ENCODE results near the gene RGS1. TPM values are rescaled to one million over a fixed set of nuclear protein-coding genes. Genes with fewer than 3 reads are reported as not detected.

RGS1 gene
- polyA plus RNA-seq, 3 donors, result 2.4 to 17.7 (median 15.7) TPM

DNA sequence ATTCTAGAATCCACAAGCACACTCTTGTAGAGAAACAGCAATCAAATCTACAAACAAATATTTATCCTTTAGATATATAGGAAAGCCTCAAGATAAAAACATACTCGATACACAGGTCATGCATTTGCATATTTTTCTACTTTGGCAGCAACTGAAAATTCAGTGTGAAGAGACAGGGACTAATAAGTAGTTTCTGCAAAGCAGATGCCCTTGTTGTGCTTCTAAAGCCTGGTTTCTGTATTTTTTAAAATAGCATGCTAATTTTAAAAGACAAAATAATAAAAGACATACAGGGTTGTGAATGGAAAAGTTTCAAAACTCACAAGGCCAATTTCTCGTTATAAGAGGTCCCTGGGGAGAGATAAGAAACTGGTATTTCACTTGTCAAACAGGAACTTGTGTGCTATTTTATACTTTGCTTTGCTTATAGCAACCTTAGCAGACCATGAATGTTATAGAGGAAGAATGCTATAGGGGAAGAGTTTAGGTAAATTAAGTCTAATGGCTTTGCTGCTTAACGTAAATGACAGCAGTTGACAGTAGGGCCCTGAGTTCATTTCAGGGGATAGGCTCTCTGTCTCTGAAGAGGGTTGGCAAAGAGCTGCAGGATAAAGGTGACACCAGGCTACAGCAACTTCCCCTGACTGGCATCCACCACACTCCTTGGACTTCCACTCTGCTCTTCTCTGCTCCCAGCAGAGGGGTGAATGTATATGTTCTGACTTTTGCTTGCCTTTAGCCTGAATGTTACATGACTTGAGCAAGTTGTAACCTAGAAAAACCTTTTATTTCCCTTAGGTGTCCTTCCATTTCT, 51.0 kb downstream of the RGS1 start:
- Mint-ChIP-seq H3K27ac (no peak overlapping the region), H3K27me3 (ENCODE audit: low read depth in 3 of 3) (no peaks in the 10 kb centered on the region), H3K4me3 (no peak overlapping the region), H3K9me3 (peaks cover 0 to 11% (median under 1%) of the 10 kb centered on the region in 7 donors), H3K4me1 (no peaks in the 10 kb centered on the region), H3K36me3 (no peaks in the 10 kb centered on the region)
- no peak overlapping the region for H3K9ac ChIP-seq (ENCODE audit: insufficient read depth, low read length, poor library complexity, severe bottlenecking)
- WGBS (ENCODE audit: insufficient coverage), result no CpG with 5 or more reads among the region's 3 CpGs
- no peak for DNase-seq
- TF ChIP-seq, protein P1, sequence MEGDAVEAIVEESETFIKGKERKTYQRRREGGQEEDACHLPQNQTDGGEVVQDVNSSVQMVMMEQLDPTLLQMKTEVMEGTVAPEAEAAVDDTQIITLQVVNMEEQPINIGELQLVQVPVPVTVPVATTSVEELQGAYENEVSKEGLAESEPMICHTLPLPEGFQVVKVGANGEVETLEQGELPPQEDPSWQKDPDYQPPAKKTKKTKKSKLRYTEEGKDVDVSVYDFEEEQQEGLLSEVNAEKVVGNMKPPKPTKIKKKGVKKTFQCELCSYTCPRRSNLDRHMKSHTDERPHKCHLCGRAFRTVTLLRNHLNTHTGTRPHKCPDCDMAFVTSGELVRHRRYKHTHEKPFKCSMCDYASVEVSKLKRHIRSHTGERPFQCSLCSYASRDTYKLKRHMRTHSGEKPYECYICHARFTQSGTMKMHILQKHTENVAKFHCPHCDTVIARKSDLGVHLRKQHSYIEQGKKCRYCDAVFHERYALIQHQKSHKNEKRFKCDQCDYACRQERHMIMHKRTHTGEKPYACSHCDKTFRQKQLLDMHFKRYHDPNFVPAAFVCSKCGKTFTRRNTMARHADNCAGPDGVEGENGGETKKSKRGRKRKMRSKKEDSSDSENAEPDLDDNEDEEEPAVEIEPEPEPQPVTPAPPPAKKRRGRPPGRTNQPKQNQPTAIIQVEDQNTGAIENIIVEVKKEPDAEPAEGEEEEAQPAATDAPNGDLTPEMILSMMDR (IDR thresholded peaks at IDR 0.05), result no peak
- H2AFZ ChIP-seq (ENCODE audit: insufficient read depth, low read depth, low read length, poor library complexity, severe bottlenecking), result no peak overlapping the region
- no peaks in the 10 kb centered on the region for H3K27me3 ChIP-seq (ENCODE audit: control insufficient read depth in 2 of 2, insufficient read depth in 2 of 2, low read length in 2 of 2)
- no peak overlapping the region for H3K4me3 ChIP-seq (replicated peaks in 1 of 3; ENCODE audit: low read depth in 2 of 3, low read length in 3 of 3)
- no peaks in the 10 kb centered on the region for H3K4me1 ChIP-seq (ENCODE audit: control insufficient read depth in 1 of 2, insufficient read depth in 2 of 2, low read length in 2 of 2)
- no peaks in the 10 kb centered on the region for H3K9me3 ChIP-seq (replicated peaks in 1 of 2; ENCODE audit: control insufficient read depth in 1 of 2, insufficient read depth in 1 of 2, low read length in 2 of 2)
- no peaks in the 10 kb centered on the region for H4K20me1 ChIP-seq (ENCODE audit: insufficient read depth, low read length)
- no peaks in the 10 kb centered on the region for H3K79me2 ChIP-seq (ENCODE audit: insufficient read depth, low read length)
- H3K27ac ChIP-seq (ENCODE audit: low read depth in 1 of 2, low read length in 2 of 2), result no peak overlapping the region
- no peak overlapping the region for H3K4me2 ChIP-seq (replicated peaks; ENCODE audit: extremely low read depth, low read length, poor library complexity, severe bottlenecking)
- intact Hi-C loops (cut with micrococcal nuclease), result no loop called here
- no peaks in the 10 kb centered on the region for H3K36me3 ChIP-seq (replicated peaks in 1 of 2; ENCODE audit: control insufficient read depth in 1 of 2, insufficient read depth in 2 of 2, low read length in 2 of 2)

DNA sequence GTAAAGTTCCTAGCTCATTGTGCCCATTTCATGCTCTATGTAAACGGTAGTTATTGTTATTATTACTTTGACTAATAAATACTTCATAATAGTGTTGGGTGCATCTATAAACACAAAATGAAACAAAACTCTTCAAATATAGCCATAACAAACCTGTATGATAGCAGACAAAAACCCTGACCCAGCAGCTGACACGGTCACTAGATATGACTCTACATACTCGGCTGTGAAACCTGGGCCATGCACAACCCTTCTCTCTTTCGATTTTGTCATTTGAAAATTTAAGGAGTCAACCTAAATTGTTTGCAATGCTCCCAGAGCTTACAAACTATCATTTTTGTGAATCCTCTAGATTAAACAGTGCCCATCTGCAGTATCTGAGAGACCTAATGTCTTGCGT, 52.3 kb downstream of the RGS1 start:
- no peak overlapping the region for H3K27ac ChIP-seq (ENCODE audit: low read depth in 1 of 2, low read length in 2 of 2)
- no peaks in the 10 kb centered on the region for H3K79me2 ChIP-seq (ENCODE audit: insufficient read depth, low read length)
- H2AFZ ChIP-seq (ENCODE audit: insufficient read depth, low read depth, low read length, poor library complexity, severe bottlenecking), result no peak overlapping the region
- intact Hi-C loops (cut with micrococcal nuclease), result no loop called here
- no peaks in the 10 kb centered on the region for H3K27me3 Mint-ChIP-seq (ENCODE audit: low read depth in 3 of 3)
- H3K27me3 ChIP-seq (ENCODE audit: control insufficient read depth in 2 of 2, insufficient read depth in 2 of 2, low read length in 2 of 2), result no peaks in the 10 kb centered on the region
- H3K9me3 ChIP-seq (replicated peaks in 1 of 2; ENCODE audit: control insufficient read depth in 1 of 2, insufficient read depth in 1 of 2, low read length in 2 of 2), result no peaks in the 10 kb centered on the region
- DNase-seq, result no peak
- 100% methylated on average over 2 of the region's 5 CpGs for WGBS (ENCODE audit: insufficient coverage)
- H3K4me2 ChIP-seq (replicated peaks; ENCODE audit: extremely low read depth, low read length, poor library complexity, severe bottlenecking), result no peak overlapping the region
- TF ChIP-seq, protein P1 (IDR thresholded peaks at IDR 0.05), result no peak
- H3K27ac Mint-ChIP-seq, result no peak overlapping the region
- H3K4me3 ChIP-seq (replicated peaks in 1 of 3; ENCODE audit: low read depth in 2 of 3, low read length in 3 of 3), result no peak overlapping the region
- H3K4me1 Mint-ChIP-seq, result no peaks in the 10 kb centered on the region
- H3K36me3 ChIP-seq (replicated peaks in 1 of 2; ENCODE audit: control insufficient read depth in 1 of 2, insufficient read depth in 2 of 2, low read length in 2 of 2), result no peaks in the 10 kb centered on the region
- H3K4me1 ChIP-seq (ENCODE audit: control insufficient read depth in 1 of 2, insufficient read depth in 2 of 2, low read length in 2 of 2), result no peaks in the 10 kb centered on the region
- no peaks in the 10 kb centered on the region for H4K20me1 ChIP-seq (ENCODE audit: insufficient read depth, low read length)
- H3K9me3 Mint-ChIP-seq, result peaks cover 0 to 7% (median 0%) of the 10 kb centered on the region in 7 donors
- H3K36me3 Mint-ChIP-seq, result no peaks in the 10 kb centered on the region
- H3K9ac ChIP-seq (ENCODE audit: insufficient read depth, low read length, poor library complexity, severe bottlenecking), result no peak overlapping the region
- H3K4me3 Mint-ChIP-seq, result no peak overlapping the region

Measured in CD14-positive monocyte (primary cell).